Progenitor cell of endocrine pancreas (in vitro differentiated cells): ENCODE measurements around the gene CNKSR1. TPM values are rescaled to one million over a fixed set of nuclear protein-coding genes. Genes with fewer than 3 reads are reported as not detected.

Source experiments
- DNase-seq: peaks from one replicate; pipeline ENCODE4 v3.0.0; 2021; ENCODE audit warnings: low spot score; ENCODE audit not compliant: unreplicated experiment
- H3K27ac Mint-ChIP-seq: 2 replicates; pipeline ENCODE4 v1.8.0; 2021; ENCODE audit warnings: mild to moderate bottlenecking, moderate library complexity, mixed read lengths
- H3K27me3 Mint-ChIP-seq: 2 replicates; pipeline ENCODE4 v1.8.0; 2021; ENCODE audit warnings: mixed read lengths
- H3K36me3 Mint-ChIP-seq: 2 replicates; pipeline ENCODE4 v1.8.0; 2022; ENCODE audit warnings: mixed read lengths; ENCODE audit not compliant: insufficient read depth
- H3K4me1 Mint-ChIP-seq: 2 replicates; pipeline ENCODE4 v1.8.0; 2021; ENCODE audit warnings: low read depth, mixed read lengths
- H3K4me3 Mint-ChIP-seq: 2 replicates; pipeline ENCODE4 v1.8.0; 2021; ENCODE audit warnings: low read depth, mild to moderate bottlenecking, moderate library complexity, mixed read lengths
- H3K9me3 Mint-ChIP-seq: 2 replicates; pipeline ENCODE4 v1.8.0; 2021; ENCODE audit warnings: low read depth, mixed read lengths
- long read RNA-seq: library from polyadenylated mRNA; unstranded; transcript quantifications from one replicate; pipeline ENCODE4 v2.0.0, GENCODE V29; 2020
- total RNA-seq: library from RNA; stranded (reverse); gene quantifications from 2 replicates; pipeline ENCODE4 v1.2.1, GENCODE V29; 2021
- TF ChIP-seq, protein P1 (sequence below): fragments of 200-600 bp; sonication (generic); IDR thresholded peaks from one replicate; pipeline ENCODE4 v1.5.0; 2021; ENCODE audit warnings: antibody characterized with exemption, mild to moderate bottlenecking; ENCODE audit not compliant: unreplicated experiment

Gene CNKSR1, protein sequence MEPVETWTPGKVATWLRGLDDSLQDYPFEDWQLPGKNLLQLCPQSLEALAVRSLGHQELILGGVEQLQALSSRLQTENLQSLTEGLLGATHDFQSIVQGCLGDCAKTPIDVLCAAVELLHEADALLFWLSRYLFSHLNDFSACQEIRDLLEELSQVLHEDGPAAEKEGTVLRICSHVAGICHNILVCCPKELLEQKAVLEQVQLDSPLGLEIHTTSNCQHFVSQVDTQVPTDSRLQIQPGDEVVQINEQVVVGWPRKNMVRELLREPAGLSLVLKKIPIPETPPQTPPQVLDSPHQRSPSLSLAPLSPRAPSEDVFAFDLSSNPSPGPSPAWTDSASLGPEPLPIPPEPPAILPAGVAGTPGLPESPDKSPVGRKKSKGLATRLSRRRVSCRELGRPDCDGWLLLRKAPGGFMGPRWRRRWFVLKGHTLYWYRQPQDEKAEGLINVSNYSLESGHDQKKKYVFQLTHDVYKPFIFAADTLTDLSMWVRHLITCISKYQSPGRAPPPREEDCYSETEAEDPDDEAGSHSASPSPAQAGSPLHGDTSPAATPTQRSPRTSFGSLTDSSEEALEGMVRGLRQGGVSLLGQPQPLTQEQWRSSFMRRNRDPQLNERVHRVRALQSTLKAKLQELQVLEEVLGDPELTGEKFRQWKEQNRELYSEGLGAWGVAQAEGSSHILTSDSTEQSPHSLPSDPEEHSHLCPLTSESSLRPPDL
- 52.0 and 52.1 TPM in 2 replicates for total RNA-seq
- long read RNA-seq: 0 reads

DNA sequence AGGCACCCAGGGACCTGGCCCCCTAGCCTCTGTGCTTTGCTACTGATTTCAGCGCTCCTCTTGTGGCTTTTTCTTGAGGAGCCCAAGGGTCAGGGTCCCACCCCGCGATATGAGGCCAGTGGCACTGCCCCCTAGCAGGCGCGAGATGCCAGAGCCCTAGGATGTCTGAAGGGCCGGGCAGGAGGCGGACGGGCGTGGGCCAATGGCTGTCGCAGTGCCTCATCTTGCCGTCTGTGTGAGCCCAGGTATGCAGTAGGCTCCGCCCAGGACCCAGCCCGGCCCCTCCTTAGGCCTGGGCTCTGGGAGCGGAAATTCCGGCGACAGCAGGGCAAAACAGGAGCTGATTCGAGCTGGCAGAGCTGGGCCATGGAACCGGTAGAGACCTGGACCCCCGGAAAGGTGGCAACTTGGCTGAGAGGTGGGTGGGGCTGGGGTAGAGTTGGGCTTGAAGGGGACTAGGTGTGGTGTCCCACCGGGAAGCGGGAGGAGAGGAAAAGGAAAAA lies at the start of gene CNKSR1:
CNKSR1 (plus strand) TSS at position 310 of the 503 bp plus-strand sequence; CDS start at position 367, 57 bp downstream.
- H3K4me3 Mint-ChIP-seq: peak within 1 kb of the TSS; percentile 79
- H3K27me3 Mint-ChIP-seq: no peaks in the 10 kb centered on the region
- peak within 1 kb of the TSS; percentile 98 for H3K27ac Mint-ChIP-seq
- TF ChIP-seq, protein P1, sequence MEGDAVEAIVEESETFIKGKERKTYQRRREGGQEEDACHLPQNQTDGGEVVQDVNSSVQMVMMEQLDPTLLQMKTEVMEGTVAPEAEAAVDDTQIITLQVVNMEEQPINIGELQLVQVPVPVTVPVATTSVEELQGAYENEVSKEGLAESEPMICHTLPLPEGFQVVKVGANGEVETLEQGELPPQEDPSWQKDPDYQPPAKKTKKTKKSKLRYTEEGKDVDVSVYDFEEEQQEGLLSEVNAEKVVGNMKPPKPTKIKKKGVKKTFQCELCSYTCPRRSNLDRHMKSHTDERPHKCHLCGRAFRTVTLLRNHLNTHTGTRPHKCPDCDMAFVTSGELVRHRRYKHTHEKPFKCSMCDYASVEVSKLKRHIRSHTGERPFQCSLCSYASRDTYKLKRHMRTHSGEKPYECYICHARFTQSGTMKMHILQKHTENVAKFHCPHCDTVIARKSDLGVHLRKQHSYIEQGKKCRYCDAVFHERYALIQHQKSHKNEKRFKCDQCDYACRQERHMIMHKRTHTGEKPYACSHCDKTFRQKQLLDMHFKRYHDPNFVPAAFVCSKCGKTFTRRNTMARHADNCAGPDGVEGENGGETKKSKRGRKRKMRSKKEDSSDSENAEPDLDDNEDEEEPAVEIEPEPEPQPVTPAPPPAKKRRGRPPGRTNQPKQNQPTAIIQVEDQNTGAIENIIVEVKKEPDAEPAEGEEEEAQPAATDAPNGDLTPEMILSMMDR: peak; percentile 51
- peaks cover 1% of the 10 kb centered on the region for H3K36me3 Mint-ChIP-seq
- H3K9me3 Mint-ChIP-seq: no peaks in the 10 kb centered on the region
- peak; percentile 72 for DNase-seq
- H3K4me1 Mint-ChIP-seq: peaks cover 8% of the 10 kb centered on the region

DNA sequence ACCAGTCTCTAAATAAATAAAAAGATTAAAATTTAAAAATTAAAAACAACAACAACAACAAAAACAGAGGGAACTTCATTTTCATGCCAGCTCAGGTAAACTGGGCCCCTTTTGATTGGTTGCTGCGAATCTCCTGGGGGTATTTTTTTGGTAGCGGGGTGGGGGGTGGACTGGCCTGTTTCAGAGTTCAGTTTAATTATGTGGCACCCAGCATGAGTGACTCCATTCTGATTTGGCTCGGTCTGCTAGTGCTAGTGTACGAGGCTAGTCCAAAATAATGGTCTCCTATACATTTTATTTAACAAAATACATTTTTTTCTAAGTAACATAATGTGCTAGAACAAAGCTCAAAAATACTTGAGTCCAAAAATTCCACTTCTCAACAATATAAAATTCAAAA lies 47.5 kb upstream of the CNKSR1 start:
- Mint-ChIP-seq H3K4me3 (no peak overlapping the region), H3K27me3 (peaks cover 12% of the 10 kb centered on the region), H3K9me3 (no peaks in the 10 kb centered on the region), H3K27ac (no peak overlapping the region), H3K4me1 (peaks cover 4% of the 10 kb centered on the region), H3K36me3 (no peaks in the 10 kb centered on the region)
- no peak for DNase-seq
- TF ChIP-seq, protein P1: no peak

GRCh38 chr1:26130695-26131094 lies 46.6 kb upstream of the CNKSR1 start:
- Mint-ChIP-seq H3K4me3 (no peak overlapping the region), H3K36me3 (no peaks in the 10 kb centered on the region), H3K27ac (no peak overlapping the region), H3K9me3 (peaks cover 5% of the 10 kb centered on the region), H3K4me1 (peaks cover 4% of the 10 kb centered on the region), H3K27me3 (peaks cover 12% of the 10 kb centered on the region)
- DNase-seq: no peak
- TF ChIP-seq, protein P1: no peak

GRCh38 chr1:26132128-26132833 lies 45.0 kb upstream of the CNKSR1 start:
- H3K4me1 Mint-ChIP-seq: peaks cover 4% of the 10 kb centered on the region
- H3K27ac Mint-ChIP-seq: no peak overlapping the region
- H3K4me3 Mint-ChIP-seq: no peak overlapping the region
- H3K9me3 Mint-ChIP-seq: peaks cover 5% of the 10 kb centered on the region
- no peaks in the 10 kb centered on the region for H3K36me3 Mint-ChIP-seq
- TF ChIP-seq, protein P1: no peak
- DNase-seq: no peak
- H3K27me3 Mint-ChIP-seq: peaks cover 12% of the 10 kb centered on the region

DNA sequence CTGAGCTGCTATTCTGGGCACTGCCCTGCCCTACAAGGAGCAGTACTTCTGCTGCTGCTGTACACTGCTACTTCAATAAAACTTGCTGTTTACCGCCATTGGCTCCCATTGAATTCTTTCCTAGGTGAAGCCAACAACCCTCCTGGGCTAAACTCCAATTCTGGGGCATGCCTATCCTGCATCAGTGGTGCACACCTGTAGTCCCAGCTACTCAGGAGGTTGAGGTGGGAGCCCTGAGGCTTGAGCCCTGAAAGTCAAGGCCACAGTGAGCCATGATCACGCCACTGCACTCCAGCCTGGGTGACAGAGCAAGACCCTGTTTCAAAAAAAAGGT lies 44.5 kb upstream of the CNKSR1 start:
- Mint-ChIP-seq H3K4me3 (no peak overlapping the region), H3K27ac (no peak overlapping the region), H3K27me3 (peaks cover 7% of the 10 kb centered on the region), H3K9me3 (peaks cover 5% of the 10 kb centered on the region), H3K4me1 (peaks cover 2% of the 10 kb centered on the region), H3K36me3 (no peaks in the 10 kb centered on the region)
- no peak for DNase-seq
- TF ChIP-seq, protein P1: no peak
